GM23338 (cell line): Measurements from ENCODE around the gene KLK4. TPM values are rescaled to one million over a fixed set of nuclear protein-coding genes. Genes with fewer than 3 reads are reported as not detected.
A peak's percentile ranks its signal among the peaks of the same experiment; 100 is the strongest.

Experiments
- ATAC-seq: fragments of 200-7000 bp; cut with Tn5 transposase; 3 replicates; pipeline ENCODE4 v1.9.1; 2020
- DNase-seq: peaks from one replicate; pipeline ENCODE4 v3.0.0-alpha.2; 2015; ENCODE audit warnings: low spot score
- H2AFZ ChIP-seq: fragments of 200-600 bp; sonication (generic); 2 replicates; pipeline ENCODE4 v1.8.0; 2016; ENCODE audit warnings: antibody characterized with exemption, mild to moderate bottlenecking, moderate library complexity
- H3F3A ChIP-seq: fragments of 200-600 bp; sonication (generic); replicated peaks from 2 replicates; pipeline ENCODE4 v1.8.0; 2017; ENCODE audit warnings: antibody characterized with exemption, mixed run types, low read depth
- H3K27ac ChIP-seq: fragments of 200-600 bp; sonication (generic); 2 replicates; pipeline ENCODE4 v1.6.1; 2016; ENCODE audit warnings: low read depth
- H3K27me3 ChIP-seq: fragments of 200-600 bp; sonication (generic); 2 replicates; pipeline ENCODE4 v1.8.0; 2016; ENCODE audit warnings: mild to moderate bottlenecking, mixed run types, moderate library complexity; ENCODE audit not compliant: insufficient read depth
- H3K36me3 ChIP-seq: fragments of 200-600 bp; sonication (generic); 2 replicates; pipeline ENCODE4 v1.8.0; 2016; ENCODE audit warnings: mild to moderate bottlenecking; ENCODE audit not compliant: insufficient read depth
- H3K4me1 ChIP-seq: fragments of 200-600 bp; sonication (generic); 2 replicates; pipeline ENCODE4 v1.8.0; 2016; ENCODE audit warnings: mild to moderate bottlenecking, moderate library complexity; ENCODE audit not compliant: insufficient read depth
- H3K4me2 ChIP-seq: fragments of 200-600 bp; sonication (generic); 2 replicates; pipeline ENCODE4 v1.7.1; 2017; ENCODE audit warnings: mixed run types
- H3K4me3 ChIP-seq: fragments of 200-600 bp; sonication (generic); 2 replicates; pipeline ENCODE4 v1.6.1; 2016; ENCODE audit warnings: mixed run types
- H3K79me2 ChIP-seq: fragments of 200-600 bp; sonication (generic); replicated peaks from 2 replicates; pipeline ENCODE4 v1.8.0; 2017; ENCODE audit warnings: mild to moderate bottlenecking; ENCODE audit not compliant: insufficient read depth
- H3K9me2 ChIP-seq: fragments of 200-600 bp; sonication (generic); 2 replicates; pipeline ENCODE4 v1.8.0; 2017; ENCODE audit not compliant: insufficient read depth
- H4K20me1 ChIP-seq: fragments of 200-600 bp; sonication (generic); replicated peaks from 2 replicates; pipeline ENCODE4 v1.8.0; 2017; ENCODE audit warnings: mild to moderate bottlenecking; ENCODE audit not compliant: insufficient read depth
- H3K27ac Mint-ChIP-seq: 2 replicates; pipeline ENCODE4 v1.8.0; 2020; ENCODE audit warnings: inconsistent platforms, mild to moderate bottlenecking, moderate library complexity, mixed read lengths
- H3K27me3 Mint-ChIP-seq: 3 replicates; pipeline ENCODE4 v1.8.0; 2022; ENCODE audit warnings: low read depth, mild to moderate bottlenecking, moderate library complexity, mixed read lengths, inconsistent platforms; ENCODE audit not compliant: insufficient read depth, poor library complexity
- H3K36me3 Mint-ChIP-seq: 3 replicates; pipeline ENCODE4 v1.8.0; 2021; ENCODE audit warnings: low read depth, mild to moderate bottlenecking, inconsistent platforms, moderate library complexity, mixed read lengths
- H3K4me1 Mint-ChIP-seq: 3 replicates; pipeline ENCODE4 v1.8.0; 2020; ENCODE audit warnings: mild to moderate bottlenecking, inconsistent platforms, mixed read lengths
- H3K4me3 Mint-ChIP-seq: 3 replicates; pipeline ENCODE4 v1.8.0; 2021; ENCODE audit warnings: moderate library complexity, mild to moderate bottlenecking, inconsistent platforms, mixed read lengths
- H3K9me3 Mint-ChIP-seq: 3 replicates; pipeline ENCODE4 v1.8.0; 2020; ENCODE audit warnings: moderate library complexity, mild to moderate bottlenecking, inconsistent platforms, mixed read lengths
- CTCF ChIP-seq, 2 experiments: fragments of 200-600 bp in 1 of 2; sonication (generic) in 1 of 2; conservative IDR thresholded peaks; 2 replicates each; pipeline versions ENCODE4 v1.5.1 to v1.6.1; 2016 to 2017; ENCODE audit warnings: antibody characterized with exemption in 2 of 2, low read depth in 2 of 2, mild to moderate bottlenecking in 2 of 2, moderate library complexity in 1 of 2
- STAT1 ChIP-seq: IDR thresholded peaks from one replicate; pipeline ENCODE4 v1.6.1; 2016; ENCODE audit warnings: antibody characterized with exemption; ENCODE audit not compliant: unreplicated experiment
- ZNF331 ChIP-seq: fragments of 250-450 bp; sonication (Bioruptor Pico); IDR thresholded peaks from 2 replicates; pipeline ENCODE4 v1.5.0; 2020; ENCODE audit warnings: low read depth, mild to moderate bottlenecking, moderate library complexity
- ZNF462 ChIP-seq: fragments of 250-450 bp; sonication (Bioruptor Pico); IDR thresholded peaks from 2 replicates; pipeline ENCODE4 v1.5.0; 2020; ENCODE audit warnings: mild to moderate bottlenecking, moderate library complexity
- polyA plus RNA-seq: library from polyadenylated mRNA; unstranded; fragments of >200 nt; fragmentation: Nextera tagmentation; extraction: Ambion mirVana; gene quantifications from 2 replicates; pipeline ENCODE4 v1.2.1, GENCODE V29; 2016
- total RNA-seq: library from RNA; depleted of rRNA; stranded (reverse); fragments of >200 nt; shearing (Covaris generic); gene quantifications from 2 replicates; pipeline ENCODE4 v1.2.3, GENCODE V29; 2014

The KLK4 gene
- total and polyA plus RNA-seq, 2 experiments from 2014 or later: 0.76 to 1.8 TPM

GRCh38 chr19:50924586-50924985 is 13.4 kb upstream of the KLK4 start (continued):
- no peak for TF ChIP-seq ZNF462 (CRISPR knock-in tag)
- no peak for TF ChIP-seq ZNF331 (CRISPR knock-in tag)

GRCh38 chr19:50922317-50922853 is 11.2 kb upstream of the KLK4 start:
- Histone ChIP-seq H3K36me3 (no peaks in the 10 kb centered on the region), H4K20me1 (no peaks in the 10 kb centered on the region), H3K9me2 (no peaks in the 10 kb centered on the region), H3K4me3 (0 out of 2 replicates have a peak overlapping the region, but pooled peaks have one; percentile 9), H3K27me3 (no peaks in the 10 kb centered on the region), H3F3A (no peaks in the 10 kb centered on the region), H3K4me2 (peak overlapping the region; percentile 57), H2AFZ (no peak overlapping the region), H3K79me2 (no peaks in the 10 kb centered on the region), H3K4me1 (peaks cover 10% of the 10 kb centered on the region; the same call in 1 of the 2 replicates), H3K27ac (no peak overlapping the region)
- DNase-seq (peak; percentile 95), ATAC-seq (peak; percentile 100)
- no peak overlapping the region for H3K4me3 Mint-ChIP-seq
- no peak for TF ChIP-seq STAT1
- peak; percentile 83 to 97 for TF ChIP-seq CTCF (conservative IDR thresholded peaks at IDR 0.05; ENCODE audit: low read depth in 2 of 2)
- H3K27ac Mint-ChIP-seq: no peak overlapping the region; the same call in 1 of the 2 replicates
- peaks cover 11% of the 10 kb centered on the region for H3K4me1 Mint-ChIP-seq
- no peaks in the 10 kb centered on the region for H3K36me3 Mint-ChIP-seq
- H3K27me3 Mint-ChIP-seq: peaks cover 4% of the 10 kb centered on the region
- H3K9me3 Mint-ChIP-seq: no peaks in the 10 kb centered on the region
